Sigmoid colon (tissue), 7 donors: Measurements from ENCODE around the gene CYP26A1. TPM values are rescaled to one million over a fixed set of nuclear protein-coding genes. Genes with fewer than 3 reads are reported as not detected.

Source experiments
- DNase-seq: peaks from one replicate; pipeline ENCODE4 v3.0.0-alpha.2; 2019
- H3K27ac ChIP-seq, 4 donors: fragments of 200-600 bp; sonication (generic); one replicate each; pipeline ENCODE4 v1.5.1; 2016 to 2019; ENCODE audit warnings: mild to moderate bottlenecking in 1 of 4
- H3K27me3 ChIP-seq, 3 donors: fragments of 200-600 bp; sonication (generic); one replicate each; pipeline ENCODE4 v1.5.1; 2019; ENCODE audit warnings: mild to moderate bottlenecking in 1 of 3
- H3K36me3 ChIP-seq, 4 donors: fragments of 200-600 bp; sonication (generic); one replicate each; pipeline ENCODE4 v1.5.1; 2016 to 2019
- H3K4me1 ChIP-seq, 4 donors: fragments of 200-600 bp; sonication (generic); one replicate each; pipeline ENCODE4 v1.5.1; 2017 to 2019
- H3K4me3 ChIP-seq, 4 donors: fragments of 200-600 bp; sonication (generic); one replicate each; pipeline ENCODE4 v1.5.1; 2017 to 2019; ENCODE audit warnings: mild to moderate bottlenecking in 2 of 4, moderate library complexity in 1 of 4
- H3K9me3 ChIP-seq, 4 donors: fragments of 200-600 bp in 3 of 4; sonication (generic) in 3 of 4; one replicate each; pipeline versions ENCODE4 v1.5.1 to v1.6.1; 2013 to 2019
- CTCF ChIP-seq, 4 experiments: fragments of 450-650 bp in 3 of 4; fragments of 200-600 bp in 1 of 4; IDR thresholded peaks; one replicate each; pipeline ENCODE4 v1.5.1; 2016 to 2019; ENCODE audit warnings: antibody characterized with exemption in 4 of 4, mild to moderate bottlenecking in 3 of 4, moderate library complexity in 2 of 4
- EP300 ChIP-seq, 4 donors: sonication (generic); formaldehyde crosslinking; IDR thresholded peaks; one replicate each; pipeline ENCODE4 v1.6.1; 2017; ENCODE audit warnings: antibody characterized with exemption in 4 of 4
- POLR2A ChIP-seq, 2 donors: fragments of 450-650 bp; IDR thresholded peaks; one replicate each; pipeline ENCODE4 v1.6.1; 2016; ENCODE audit warnings: antibody characterized with exemption in 2 of 2, mild to moderate bottlenecking in 2 of 2, moderate library complexity in 2 of 2
- POLR2AphosphoS5 ChIP-seq, 4 donors: sonication (generic); formaldehyde crosslinking; IDR thresholded peaks; one replicate each; pipeline ENCODE4 v1.6.1; 2017; ENCODE audit warnings: antibody characterized with exemption in 4 of 4
- WGBS, 2 donors: extraction: QIAGEN DNeasy Blood & Tissue Kit; methylation state at CpG; one replicate each; pipeline ENCODE4 v1.1.7; 2013; 5-methylcytosine and 5-hydroxymethylcytosine counted together
- intact Hi-C: fragments of 100-400 bp; cut with DNase I; formaldehyde crosslinking; loops from one replicate; pipeline ENCODE4 v1.15.1; 2023
- polyA plus RNA-seq, 3 donors: library from polyadenylated mRNA; stranded (reverse); fragments of 200-250 nt; gene quantifications; one replicate each; pipeline ENCODE4 v1.2.3, GENCODE V29; 2013
- total RNA-seq, 4 donors: library from RNA; depleted of rRNA; stranded (reverse); fragments of >200 nt; gene quantifications; one replicate each; pipeline ENCODE4 v1.1.0, GENCODE V29; 2016
- donor health status: healthy with polysubstance abuse.
- donor health status: Bipolar disorder and iron deficiency.
- donor health status: healthy.

Gene CYP26A1
- total and polyA plus RNA-seq, 7 donors, result not detected

- 16 to 29% methylated on average over 11 of the region's 11 CpGs for WGBS, 2 donors
- H3K36me3 ChIP-seq, result no peaks in the 10 kb centered on the region
- no peak overlapping the region for H3K27ac ChIP-seq
- H3K4me3 ChIP-seq, result no peak overlapping the region
- intact Hi-C loops, result no loop called here
- H3K27me3 ChIP-seq, result peaks cover 31 to 100% (median 81%) of the 10 kb centered on the region in 3 donors
- DNase-seq, result no peak
- H3K9me3 ChIP-seq, result no peaks in the 10 kb centered on the region
- peaks cover 0 to 39% (median 28%) of the 10 kb centered on the region in 4 donors for H3K4me1 ChIP-seq
- no peak for TF ChIP-seq POLR2A (IDR thresholded peaks at IDR 0.05)
- TF ChIP-seq POLR2AphosphoS5 (IDR thresholded peaks at IDR 0.05), result no peak
- no peak for TF ChIP-seq CTCF (IDR thresholded peaks at IDR 0.05)
- TF ChIP-seq EP300 (IDR thresholded peaks at IDR 0.05), result no peak
These were observed 7.2 kb upstream of the CYP26A1 start for GRCh38 chr10:93066544-93066913.

GRCh38 chr10:93067443-93068365 is 6.0 kb upstream of the CYP26A1 start:
- Histone ChIP-seq H3K9me3 (no peaks in the 10 kb centered on the region), H3K27me3 (peaks cover 33 to 100% (median 81%) of the 10 kb centered on the region in 3 donors), H3K4me1 (peaks cover 0 to 39% (median 28%) of the 10 kb centered on the region in 4 donors), H3K36me3 (no peaks in the 10 kb centered on the region), H3K4me3 (no peak overlapping the region), H3K27ac (no peak overlapping the region)
- no peak for DNase-seq
- intact Hi-C loops, result no loop called here
- TF ChIP-seq POLR2A (IDR thresholded peaks at IDR 0.05), result no peak
- no peak for TF ChIP-seq POLR2AphosphoS5 (IDR thresholded peaks at IDR 0.05)
- WGBS, 2 donors, result 9 to 15% methylated on average over 17 of the region's 17 CpGs

- Histone ChIP-seq H3K27me3 (peaks cover 42 to 100% (median 90%) of the 10 kb centered on the region in 3 donors), H3K9me3 (no peaks in the 10 kb centered on the region), H3K27ac (no peak overlapping the region), H3K36me3 (no peaks in the 10 kb centered on the region), H3K4me3 (no peak overlapping the region), H3K4me1 (peaks cover 0 to 42% (median 31%) of the 10 kb centered on the region in 4 donors)
- no peak for DNase-seq
- intact Hi-C loops, result no loop called here
- TF ChIP-seq POLR2A (IDR thresholded peaks at IDR 0.05) (no peak), EP300 (IDR thresholded peaks at IDR 0.05) (no peak), POLR2AphosphoS5 (IDR thresholded peaks at IDR 0.05) (no peak), CTCF (IDR thresholded peaks at IDR 0.05) (no peak)
- WGBS, 2 donors, result 3 to 7% methylated on average over 73 of the region's 73 CpGs
These were observed 5.1 kb upstream of the CYP26A1 start for GRCh38 chr10:93068411-93069244.

- 28 to 40% methylated on average over 10 of the region's 10 CpGs for WGBS, 2 donors
- H3K9me3 ChIP-seq, result no peaks in the 10 kb centered on the region
- peaks cover 0 to 48% (median 37%) of the 10 kb centered on the region in 4 donors for H3K4me1 ChIP-seq
These were observed 4.5 kb upstream of the CYP26A1 start for GRCh38 chr10:93069245-93069561.

More at GRCh38 chr10:93069245-93069561, 4.5 kb upstream of the CYP26A1 start:
- no peak overlapping the region for H3K4me3 ChIP-seq
- DNase-seq, result no peak
- no peaks in the 10 kb centered on the region for H3K36me3 ChIP-seq
- intact Hi-C loops, result no loop called here
- no peak overlapping the region for H3K27ac ChIP-seq
- H3K27me3 ChIP-seq, result peaks cover 48 to 100% (median 92%) of the 10 kb centered on the region in 3 donors
- TF ChIP-seq POLR2AphosphoS5 (IDR thresholded peaks at IDR 0.05), result no peak
- no peak for TF ChIP-seq POLR2A (IDR thresholded peaks at IDR 0.05)
- no peak for TF ChIP-seq EP300 (IDR thresholded peaks at IDR 0.05)
- TF ChIP-seq CTCF (IDR thresholded peaks at IDR 0.05), result no peak
